NCI-H1694 (cell line): ENCODE results near the gene LUZP2.
"Not testable (repeated sequence)": the region's sequence is repeated elsewhere in the genome, so short reads cannot be mapped to it uniquely, and the experiment has no call there.

Experiments used
- DNase-seq: peaks from one replicate; lab custom pipeline; 2025; lab: John Stamatoyannopoulos, UW

LUZP2 gene

GRCh38 chr11:24820541-24820940 is 323.7 kb downstream of the LUZP2 start:
- DNase-seq: no peak

GRCh38 chr11:24828938-24829605 is 332.2 kb downstream of the LUZP2 start:
- no peak for DNase-seq

GRCh38 chr11:24833573-24833972 is 336.7 kb downstream of the LUZP2 start:
- DNase-seq: no peak

GRCh38 chr11:24837112-24837511 is 340.3 kb downstream of the LUZP2 start:
- DNase-seq: no peak

GRCh38 chr11:24842308-24842707 is 345.5 kb downstream of the LUZP2 start:
- DNase-seq: no peak

GRCh38 chr11:24844406-24844805 is 347.6 kb downstream of the LUZP2 start:
- no peak for DNase-seq

- DNase-seq: no peak
Measured at GRCh38 chr11:24848857-24849256, 352.0 kb downstream of the LUZP2 start.

GRCh38 chr11:24855951-24856350 is 359.1 kb downstream of the LUZP2 start:
- DNase-seq: no peak

- no peak for DNase-seq
Measured at GRCh38 chr11:24859801-24860300, 363.0 kb downstream of the LUZP2 start.

- no peak for DNase-seq
Measured at GRCh38 chr11:24861440-24861839, 364.6 kb downstream of the LUZP2 start.

GRCh38 chr11:24866743-24867142 is 369.9 kb downstream of the LUZP2 start:
- DNase-seq: no peak

GRCh38 chr11:24870048-24870447 is 373.2 kb downstream of the LUZP2 start:
- DNase-seq: no peak

GRCh38 chr11:24872186-24872585 is 375.3 kb downstream of the LUZP2 start:
- no peak for DNase-seq

- DNase-seq: no peak
Measured at GRCh38 chr11:24872651-24873311, 375.9 kb downstream of the LUZP2 start.

GRCh38 chr11:24880962-24881361 is 384.1 kb downstream of the LUZP2 start:
- DNase-seq: no peak

GRCh38 chr11:24885580-24886173 is 388.8 kb downstream of the LUZP2 start:
- no peak for DNase-seq

- DNase-seq: no peak
Measured at GRCh38 chr11:24886880-24887619, 390.2 kb downstream of the LUZP2 start.

- no peak for DNase-seq
Measured at GRCh38 chr11:24890426-24890825, 393.6 kb downstream of the LUZP2 start.

- DNase-seq: not testable (repeated sequence)
Measured at GRCh38 chr11:24891845-24892492, 395.1 kb downstream of the LUZP2 start.

GRCh38 chr11:24896118-24896835 is 399.4 kb downstream of the LUZP2 start:
- no peak for DNase-seq

GRCh38 chr11:24900514-24900913 is 403.7 kb downstream of the LUZP2 start:
- DNase-seq: no peak
